GM12875 (cell line): ENCODE results near the gene PDLIM1.

Source experiments
- H3K4me3 ChIP-seq: one replicate; pipeline ENCODE4 v1.5.1; 2011; ENCODE audit warnings: low read depth, low read length, control low read depth
- CTCF ChIP-seq: IDR thresholded peaks from 2 replicates; pipeline ENCODE4 v1.5.1; 2011; ENCODE audit warnings: low read depth, mild to moderate bottlenecking, control low read depth, inconsistent platforms, low read length, moderate library complexity, borderline replicate concordance; ENCODE audit not compliant: insufficient read depth

Gene PDLIM1

GRCh38 chr10:95266674-95267095 lies 24.1 kb downstream of the PDLIM1 start:
- H3K4me3 ChIP-seq, result no peak overlapping the region
- no peak for TF ChIP-seq CTCF

- TF ChIP-seq CTCF, result no peak
- no peak overlapping the region for H3K4me3 ChIP-seq
Observed at GRCh38 chr10:95265572-95265971, 25.2 kb downstream of the PDLIM1 start.

- H3K4me3 ChIP-seq, result no peak overlapping the region
- TF ChIP-seq CTCF, result no peak
Observed at GRCh38 chr10:95264227-95265051, 26.4 kb downstream of the PDLIM1 start.

GRCh38 chr10:95263864-95264226 lies 27.0 kb downstream of the PDLIM1 start:
- TF ChIP-seq CTCF, result no peak
- no peak overlapping the region for H3K4me3 ChIP-seq

- no peak overlapping the region for H3K4me3 ChIP-seq
- TF ChIP-seq CTCF, result no peak
Observed at GRCh38 chr10:95262763-95263518, 27.9 kb downstream of the PDLIM1 start.

- TF ChIP-seq CTCF, result no peak
- H3K4me3 ChIP-seq, result no peak overlapping the region
Observed at GRCh38 chr10:95261926-95262325, 28.9 kb downstream of the PDLIM1 start.

GRCh38 chr10:95260909-95261552 lies 29.8 kb downstream of the PDLIM1 start:
- H3K4me3 ChIP-seq, result no peak overlapping the region

More at GRCh38 chr10:95260909-95261552, 29.8 kb downstream of the PDLIM1 start:
- no peak for TF ChIP-seq CTCF
